Amniotic stem cell (primary cell): ENCODE data around the gene LTN1.
"Not testable (repeated sequence)": the region's sequence is repeated elsewhere in the genome, so short reads cannot be mapped to it uniquely, and the experiment has no call there.

Source experiments
- DNase-seq: peaks from one replicate; lab custom pipeline; 2025; lab: John Stamatoyannopoulos, UW

Gene LTN1

GRCh38 chr21:28988146-28988545 is 4.5 kb downstream of the LTN1 start:
- not testable (repeated sequence) for DNase-seq

- no peak for DNase-seq
Measured at GRCh38 chr21:28986677-28987076, 6.0 kb downstream of the LTN1 start.

- no peak for DNase-seq
Measured at GRCh38 chr21:28982637-28983036, 10.0 kb downstream of the LTN1 start.

- DNase-seq, result no peak
Measured at GRCh38 chr21:28979092-28979491, 13.6 kb downstream of the LTN1 start.

DNA sequence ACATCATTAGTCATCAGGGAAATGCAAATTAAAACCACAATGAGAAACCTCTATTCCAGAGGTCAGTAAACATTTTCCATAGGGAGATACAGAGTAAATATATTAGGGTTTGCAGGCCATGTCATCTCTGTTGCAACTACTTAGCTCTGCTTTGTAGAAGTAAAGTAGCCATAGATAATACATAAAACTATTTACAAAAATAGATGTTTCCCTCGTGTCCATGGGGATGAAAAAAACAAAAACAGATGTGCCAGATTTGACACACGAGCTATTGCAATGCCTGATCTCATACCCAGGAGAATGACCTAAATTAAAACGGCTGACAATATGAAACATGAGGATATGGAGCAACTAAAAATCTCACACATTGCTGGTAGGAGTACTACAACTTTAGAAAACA is 17.3 kb downstream of the LTN1 start:
- no peak for DNase-seq

GRCh38 chr21:28974531-28975227 is 18.0 kb downstream of the LTN1 start:
- no peak for DNase-seq

DNA sequence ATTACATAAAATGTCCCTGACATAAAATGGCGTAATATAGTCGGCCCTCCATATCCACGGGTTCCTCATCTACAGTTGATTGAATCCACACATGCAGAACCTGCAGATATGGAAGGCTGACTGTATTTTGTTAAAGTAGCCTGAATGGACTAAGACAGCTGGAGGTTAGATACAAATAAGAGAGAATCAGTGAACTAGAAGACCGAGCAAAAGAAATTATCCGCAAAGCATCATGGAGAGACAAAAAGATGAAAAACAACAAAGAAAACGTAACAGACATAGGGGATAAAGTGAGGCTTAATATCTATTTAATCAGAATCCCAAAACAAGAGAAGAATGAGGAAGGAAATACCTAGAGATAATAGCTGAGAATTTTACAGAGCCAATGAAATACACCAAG is 20.3 kb downstream of the LTN1 start:
- no peak for DNase-seq

- DNase-seq, result no peak
Measured at GRCh38 chr21:28971171-28971570, 21.5 kb downstream of the LTN1 start.

DNA sequence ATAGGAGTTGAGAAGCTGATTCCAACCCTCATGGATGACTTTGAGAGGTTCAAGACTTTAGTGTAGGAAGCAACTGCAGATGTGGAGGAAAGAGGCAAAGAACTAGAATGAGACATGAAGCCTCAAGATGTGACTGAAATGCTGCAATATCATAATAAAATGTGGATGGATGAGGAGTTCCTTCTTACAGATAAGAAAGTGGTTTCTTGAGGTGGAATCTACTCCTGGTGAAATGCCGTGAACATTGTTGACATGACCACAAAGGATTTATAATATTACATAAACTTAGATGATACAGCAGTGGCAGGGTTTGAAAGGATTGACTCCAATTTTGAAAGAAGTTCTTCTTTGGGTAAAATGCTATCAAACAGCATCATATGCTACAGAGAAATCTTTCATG is 28.8 kb downstream of the LTN1 start:
- no peak for DNase-seq

DNA sequence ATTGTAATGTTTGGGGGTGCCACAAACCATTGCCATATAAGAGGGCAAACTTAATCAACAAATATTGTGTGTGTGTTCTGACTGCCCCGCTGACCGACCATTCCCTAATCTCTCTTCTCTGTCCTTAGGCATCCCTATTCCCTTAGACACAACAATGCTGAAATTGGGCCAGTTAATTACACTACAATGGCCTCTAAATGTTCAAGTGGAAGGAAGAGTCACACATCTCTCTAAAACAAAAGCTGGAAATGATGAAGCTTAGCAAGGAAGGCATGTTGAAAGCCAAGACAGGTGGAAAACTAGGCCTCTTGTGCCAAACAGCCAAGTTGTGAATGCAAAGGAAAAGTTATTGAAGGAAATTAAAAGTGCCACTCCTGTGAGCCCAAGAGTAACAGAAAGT is 30.2 kb downstream of the LTN1 start:
- DNase-seq, result no peak

DNA sequence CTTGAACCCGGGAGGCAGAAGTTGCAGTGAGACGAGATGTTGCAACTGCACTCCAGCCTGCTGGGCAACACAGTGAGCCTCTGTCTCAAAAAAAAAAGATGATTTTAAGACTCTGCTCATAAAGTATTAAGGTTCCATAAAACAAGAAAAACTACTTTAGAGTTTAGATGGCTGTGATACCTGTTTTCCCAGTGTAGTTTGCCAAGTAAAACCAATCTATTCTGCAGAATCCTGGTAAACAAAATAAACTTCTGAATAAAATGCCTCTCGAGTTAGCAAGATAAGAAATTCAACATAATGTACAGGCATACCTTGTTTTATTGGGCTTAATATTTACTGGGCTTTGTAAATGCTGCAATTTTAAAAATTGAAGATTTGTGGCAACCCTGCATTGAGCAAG is 30.8 kb downstream of the LTN1 start:
- no peak for DNase-seq

- DNase-seq, result no peak
Measured at GRCh38 chr21:28960245-28960644, 32.4 kb downstream of the LTN1 start.

GRCh38 chr21:28959367-28960099 is 33.1 kb downstream of the LTN1 start:
- DNase-seq, result peak; percentile 38

DNA sequence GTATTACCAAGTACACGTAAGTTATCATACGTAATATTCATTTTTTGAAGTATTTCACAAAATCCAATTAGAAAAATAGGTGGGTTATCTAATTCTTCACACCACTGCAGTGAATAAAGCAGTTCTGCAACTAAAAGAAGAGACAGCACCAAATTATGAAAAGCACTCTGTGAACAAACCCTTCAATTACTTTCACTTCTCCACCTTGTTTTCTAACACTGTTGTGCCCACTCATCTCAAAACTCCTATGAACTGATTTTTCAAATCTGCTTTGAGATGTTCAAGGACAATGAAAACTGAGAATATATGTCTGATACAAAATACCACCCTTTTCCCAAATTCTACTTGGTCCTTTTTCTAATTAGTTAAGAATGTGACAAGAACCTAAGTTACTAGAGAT is 39.4 kb downstream of the LTN1 start:
- no peak for DNase-seq

GRCh38 chr21:28952686-28953085 is 40.0 kb downstream of the LTN1 start:
- no peak for DNase-seq

- no peak for DNase-seq
Measured at GRCh38 chr21:28949318-28949717, 43.4 kb downstream of the LTN1 start.

DNA sequence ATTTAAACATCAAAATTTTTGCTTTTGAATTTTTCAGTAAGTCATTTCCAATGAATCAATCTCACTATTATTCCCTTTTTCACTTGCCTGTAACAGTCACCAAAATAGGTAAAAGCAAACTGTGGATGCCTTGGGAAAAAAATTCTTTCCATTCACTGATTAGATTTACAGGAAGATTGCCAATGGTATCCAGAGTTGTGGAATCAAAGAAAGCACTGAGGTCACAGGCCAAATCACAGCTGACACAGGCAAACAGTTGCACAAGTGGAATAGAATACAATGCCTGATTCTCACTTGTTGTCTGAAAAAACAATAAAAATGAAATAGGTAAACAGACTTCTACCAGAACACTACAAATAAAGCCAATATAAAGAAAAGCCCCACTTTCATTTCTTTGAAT is 48.4 kb downstream of the LTN1 start:
- no peak for DNase-seq

GRCh38 chr21:28943631-28944030 is 49.0 kb downstream of the LTN1 start:
- no peak for DNase-seq

GRCh38 chr21:28938726-28939125 is 54.0 kb downstream of the LTN1 start:
- DNase-seq, result no peak

GRCh38 chr21:28937737-28938136 is 54.9 kb downstream of the LTN1 start:
- no peak for DNase-seq

- no peak for DNase-seq
Measured at GRCh38 chr21:28936721-28937120, 56.0 kb downstream of the LTN1 start.

GRCh38 chr21:28936036-28936435 is 56.6 kb downstream of the LTN1 start:
- no peak for DNase-seq

DNA sequence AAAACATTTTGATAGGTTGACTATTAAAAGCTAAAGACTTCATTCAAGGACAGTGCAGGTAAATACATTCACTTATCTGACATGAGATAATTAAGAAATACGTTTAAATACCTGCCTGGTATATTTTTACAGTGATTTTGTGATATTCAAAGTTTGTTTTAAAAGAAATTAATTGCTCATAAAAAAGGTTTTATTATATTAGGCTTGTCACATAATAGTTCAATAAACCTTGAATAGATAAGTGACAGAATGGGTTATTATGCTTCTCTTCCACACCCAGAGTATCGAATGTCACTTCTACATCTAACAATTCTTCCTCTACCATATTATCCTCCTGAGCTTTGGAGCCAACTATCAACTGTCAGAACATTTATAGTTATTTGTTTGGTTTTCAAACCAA is 60.0 kb downstream of the LTN1 start:
- DNase-seq, result no peak
